CD14-positive monocyte (primary cell): Measurements from ENCODE around the gene SELPLG. TPM values are rescaled to one million over a fixed set of nuclear protein-coding genes. Genes with fewer than 3 reads are reported as not detected.
A peak's percentile ranks its signal among the peaks of the same experiment; 100 is the strongest.

Experiments
- DNase-seq, 3 donors: peaks; one replicate each; pipeline ENCODE4 v3.0.0-alpha.2; 2011 to 2022
- H2AFZ ChIP-seq: 2 replicates; pipeline ENCODE4 v1.6.0; 2012; ENCODE audit warnings: mild to moderate bottlenecking, low read depth, low read length, inconsistent platforms; ENCODE audit not compliant: insufficient read depth, poor library complexity, severe bottlenecking
- H3K27ac ChIP-seq, 2 donors: 1 replicate in 1 of 2; 2 replicates in 1 of 2; pipeline ENCODE4 v1.5.1; 2012 to 2013; ENCODE audit warnings: low read length in 2 of 2, control low read depth in 1 of 2, inconsistent platforms in 1 of 2, low read depth in 1 of 2, mild to moderate bottlenecking in 1 of 2
- H3K27me3 ChIP-seq, 2 donors: one replicate each; pipeline versions ENCODE4 v1.6.0 to v1.6.1; 2011 to 2013; ENCODE audit warnings: low read length in 2 of 2; ENCODE audit not compliant: control insufficient read depth in 2 of 2, insufficient read depth in 2 of 2
- H3K36me3 ChIP-seq, 2 donors: replicated peaks in 1 of 2; 1 replicate in 1 of 2; 2 replicates in 1 of 2; pipeline versions ENCODE4 v1.5.1 to v1.6.1; 2012 to 2013; ENCODE audit warnings: low read length in 2 of 2, control low read depth in 1 of 2, inconsistent platforms in 1 of 2, mild to moderate bottlenecking in 1 of 2; ENCODE audit not compliant: insufficient read depth in 2 of 2, control insufficient read depth in 1 of 2
- H3K4me1 ChIP-seq, 2 donors: 1 replicate in 1 of 2; 2 replicates in 1 of 2; pipeline versions ENCODE4 v1.5.1 to v1.6.1; 2012 to 2013; ENCODE audit warnings: low read length in 2 of 2, control low read depth in 1 of 2, inconsistent platforms in 1 of 2, mild to moderate bottlenecking in 1 of 2, moderate library complexity in 1 of 2; ENCODE audit not compliant: insufficient read depth in 2 of 2, control insufficient read depth in 1 of 2
- H3K4me2 ChIP-seq: replicated peaks from 2 replicates; pipeline ENCODE3; 2012; ENCODE audit warnings: low read length, moderate library complexity, mild to moderate bottlenecking; ENCODE audit not compliant: poor library complexity, severe bottlenecking; ENCODE audit errors: extremely low read depth
- H3K4me3 ChIP-seq, 3 experiments: fragments of 200-600 bp in 1 of 3; sonication (generic) in 1 of 3; replicated peaks in 1 of 3; 1 replicate in 2 of 3; 2 replicates in 1 of 3; pipeline ENCODE4 v1.5.1; 2011 to 2013; ENCODE audit warnings: low read length in 3 of 3, mild to moderate bottlenecking in 3 of 3, control low read depth in 2 of 3, low read depth in 2 of 3, inconsistent platforms in 1 of 3, moderate library complexity in 1 of 3
- H3K79me2 ChIP-seq: 2 replicates; pipeline ENCODE4 v1.6.0; 2012; ENCODE audit warnings: mild to moderate bottlenecking, control low read depth, inconsistent platforms, low read length, moderate library complexity; ENCODE audit not compliant: insufficient read depth
- H3K9ac ChIP-seq: 2 replicates; pipeline ENCODE4 v1.6.0; 2017; ENCODE audit warnings: low read length, mild to moderate bottlenecking; ENCODE audit not compliant: insufficient read depth, poor library complexity, severe bottlenecking
- H3K9me3 ChIP-seq, 2 donors: replicated peaks in 1 of 2; 1 replicate in 1 of 2; 2 replicates in 1 of 2; pipeline versions ENCODE4 v1.5.1 to v1.6.1; 2012 to 2013; ENCODE audit warnings: low read length in 2 of 2, control low read depth in 1 of 2; ENCODE audit not compliant: control insufficient read depth in 1 of 2, insufficient read depth in 1 of 2
- H4K20me1 ChIP-seq: 2 replicates; pipeline ENCODE4 v1.6.0; 2012; ENCODE audit warnings: mild to moderate bottlenecking, low read length, control low read depth, moderate library complexity; ENCODE audit not compliant: insufficient read depth
- H3K27ac Mint-ChIP-seq, 7 donors: one replicate each; pipeline ENCODE4 v1.8.0; 2020; ENCODE audit warnings: mild to moderate bottlenecking in 7 of 7, mixed read lengths in 7 of 7, moderate library complexity in 6 of 7, inconsistent platforms in 2 of 7
- H3K27me3 Mint-ChIP-seq, 3 donors: one replicate each; pipeline ENCODE4 v1.8.0; 2021 to 2022; ENCODE audit warnings: low read depth in 3 of 3, mild to moderate bottlenecking in 3 of 3, mixed read lengths in 3 of 3, moderate library complexity in 3 of 3, inconsistent platforms in 1 of 3
- H3K36me3 Mint-ChIP-seq, 2 donors: one replicate each; pipeline ENCODE4 v1.8.0; 2020; ENCODE audit warnings: mixed read lengths in 2 of 2, inconsistent platforms in 1 of 2, mild to moderate bottlenecking in 1 of 2
- H3K4me1 Mint-ChIP-seq: one replicate; pipeline ENCODE4 v1.8.0; 2020; ENCODE audit warnings: mild to moderate bottlenecking, mixed read lengths
- H3K4me3 Mint-ChIP-seq, 2 donors: one replicate each; pipeline ENCODE4 v1.8.0; 2020; ENCODE audit warnings: mild to moderate bottlenecking in 2 of 2, mixed read lengths in 2 of 2, moderate library complexity in 1 of 2
- H3K9me3 Mint-ChIP-seq, 7 donors: one replicate each; pipeline ENCODE4 v1.8.0; 2020 to 2022; ENCODE audit warnings: mixed read lengths in 7 of 7, mild to moderate bottlenecking in 6 of 7, moderate library complexity in 6 of 7, inconsistent platforms in 2 of 7
- WGBS: methylation state at CpG from one replicate; pipeline ENCODE4 v1.1.5; 2013; ENCODE audit warnings: missing lambda C conversion rate; ENCODE audit not compliant: insufficient coverage; 5-methylcytosine and 5-hydroxymethylcytosine counted together
- intact Hi-C, 2 donors: fragments of 100-400 bp; cut with micrococcal nuclease; formaldehyde crosslinking; loops; one replicate each; pipeline versions ENCODE4 v1.15.0 to v1.15.1; 2023
- polyA plus RNA-seq, 3 donors: library from polyadenylated mRNA; depleted of rRNA in 1 of 3; unstranded in 2 of 3; stranded (reverse) in 1 of 3; fragments of 300-500 nt in 2 of 3; fragments of >200 nt in 1 of 3; fragmentation: Illumina TruSeq in 2 of 3; gene quantifications; 1 replicate in 2 of 3; 2 replicates in 1 of 3; pipeline ENCODE4 v1.2.3, GENCODE V29; 2012 to 2021
- TF ChIP-seq, protein P1 (sequence below): fragments of 200-600 bp; IDR thresholded peaks from one replicate; pipeline ENCODE4 v1.8.0; 2022; ENCODE audit warnings: antibody characterized with exemption, mild to moderate bottlenecking

The SELPLG gene
- polyA plus RNA-seq, 3 donors = 193 to 349 (median 247) TPM

DNA sequence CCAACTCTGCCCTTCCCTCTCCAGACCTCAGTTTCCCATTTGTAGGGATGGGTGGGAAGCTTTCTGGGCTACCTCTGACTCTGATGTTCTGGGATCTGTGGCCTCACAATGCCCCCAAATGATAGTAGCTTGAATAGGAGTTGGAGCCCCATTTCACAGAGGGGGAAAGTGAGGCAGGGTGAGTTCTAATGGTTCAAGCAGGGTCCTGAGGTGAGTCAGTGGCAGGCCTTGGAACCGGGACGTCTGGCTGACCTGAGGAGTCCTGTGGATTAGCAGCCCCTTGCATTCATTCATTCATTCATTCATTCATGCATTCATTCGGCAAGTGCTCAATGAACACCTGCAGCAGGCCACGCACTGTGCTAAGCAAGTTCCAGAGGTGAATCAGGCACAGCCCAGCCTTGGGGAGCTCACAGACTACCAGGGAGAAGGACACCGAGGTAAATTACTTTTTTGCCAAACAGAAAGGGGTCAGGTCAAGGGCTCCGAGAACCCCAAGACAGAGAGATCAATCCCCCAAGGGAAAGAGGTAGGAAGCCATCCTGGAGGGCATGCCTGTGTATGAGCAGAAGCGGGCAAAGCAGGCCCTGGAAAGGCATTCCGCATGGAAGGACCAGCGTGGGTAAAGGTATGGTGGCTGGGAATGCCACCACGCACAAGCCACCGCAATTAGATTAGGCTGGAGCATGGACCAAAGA is 35.0 kb downstream of the SELPLG start:
- intact Hi-C loops = no loop called here
- H3K27ac Mint-ChIP-seq = peak overlapping the region in 2 of 7 donors; percentile 9 to 28

DNA sequence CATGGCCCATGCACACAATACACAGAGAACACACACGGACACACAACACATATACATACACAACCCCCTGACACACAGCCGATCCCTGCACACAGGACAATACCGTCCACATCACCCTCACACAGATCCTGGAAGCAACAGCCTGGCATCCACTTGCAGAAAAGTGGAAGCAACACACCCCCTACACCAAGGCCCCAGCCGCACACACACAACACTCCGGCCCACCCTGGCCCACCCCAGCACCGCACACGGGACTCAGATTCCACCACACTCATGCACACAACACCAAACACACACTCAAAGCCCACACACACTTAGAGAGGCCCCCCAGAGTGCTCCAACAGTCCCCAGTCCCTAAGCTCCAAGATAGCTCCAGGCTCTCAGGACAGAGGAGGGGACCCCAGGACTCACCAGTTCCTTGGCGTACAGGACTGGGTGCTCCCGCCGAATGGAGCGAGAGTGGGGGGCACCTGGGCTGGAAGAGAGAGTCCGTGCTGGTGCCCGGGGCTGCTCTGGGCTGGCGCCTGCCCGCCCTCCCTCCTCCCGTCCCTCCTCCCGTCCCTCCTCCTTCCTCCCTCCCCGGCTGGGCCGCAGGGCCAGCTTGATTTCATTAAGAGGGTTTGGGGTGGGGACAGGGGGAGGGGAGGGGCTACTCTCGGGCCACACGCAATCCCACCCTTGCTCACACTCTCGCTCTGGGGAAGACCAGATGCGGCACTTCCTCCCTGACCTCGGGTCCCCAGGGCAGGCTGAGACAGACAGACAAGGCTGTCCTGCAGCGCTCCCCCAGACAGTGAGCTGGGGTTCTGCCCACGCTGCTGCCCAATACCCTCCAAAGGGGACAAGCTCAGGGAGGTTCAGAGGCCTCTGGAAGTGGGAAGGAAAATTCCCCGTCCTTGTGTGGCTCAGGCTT is 35.9 kb downstream of the SELPLG start, which contains the start of gene TMEM119:
Gene TMEM119 (minus strand): TSS at position 526 of the 913 bp plus-strand sequence. CDS start 5,701 bp downstream, outside the sequence.
- Histone ChIP-seq H2AFZ (no peak within 1 kb of the TSS), H4K20me1 (no peaks in the 10 kb centered on the region), H3K79me2 (no peaks in the 10 kb centered on the region), H3K4me2 (no peak within 1 kb of the TSS), H3K9me3 (no peaks in the 10 kb centered on the region), H3K27me3 (no peaks in the 10 kb centered on the region), H3K9ac (peak within 1 kb of the TSS; percentile 8), H3K27ac (no peak within 1 kb of the TSS), H3K4me3 (no peak within 1 kb of the TSS), H3K4me1 (no peaks in the 10 kb centered on the region), H3K36me3 (no peaks in the 10 kb centered on the region)
- no peak within 1 kb of the TSS for H3K4me3 Mint-ChIP-seq
- H3K4me1 Mint-ChIP-seq = peaks cover 6% of the 10 kb centered on the region
- H3K36me3 Mint-ChIP-seq = no peaks in the 10 kb centered on the region
- 62% methylated on average over 10 of the region's 27 CpGs for WGBS
- H3K27ac Mint-ChIP-seq = peak within 1 kb of the TSS in 2 of 7 donors; percentile 9 to 28
- intact Hi-C loops = no loop called here
- H3K9me3 Mint-ChIP-seq = peaks cover 0 to 1% (median 0%) of the 10 kb centered on the region in 7 donors
- peaks cover 1 to 2% (median 2%) of the 10 kb centered on the region in 3 donors for H3K27me3 Mint-ChIP-seq
- TF ChIP-seq, protein P1, sequence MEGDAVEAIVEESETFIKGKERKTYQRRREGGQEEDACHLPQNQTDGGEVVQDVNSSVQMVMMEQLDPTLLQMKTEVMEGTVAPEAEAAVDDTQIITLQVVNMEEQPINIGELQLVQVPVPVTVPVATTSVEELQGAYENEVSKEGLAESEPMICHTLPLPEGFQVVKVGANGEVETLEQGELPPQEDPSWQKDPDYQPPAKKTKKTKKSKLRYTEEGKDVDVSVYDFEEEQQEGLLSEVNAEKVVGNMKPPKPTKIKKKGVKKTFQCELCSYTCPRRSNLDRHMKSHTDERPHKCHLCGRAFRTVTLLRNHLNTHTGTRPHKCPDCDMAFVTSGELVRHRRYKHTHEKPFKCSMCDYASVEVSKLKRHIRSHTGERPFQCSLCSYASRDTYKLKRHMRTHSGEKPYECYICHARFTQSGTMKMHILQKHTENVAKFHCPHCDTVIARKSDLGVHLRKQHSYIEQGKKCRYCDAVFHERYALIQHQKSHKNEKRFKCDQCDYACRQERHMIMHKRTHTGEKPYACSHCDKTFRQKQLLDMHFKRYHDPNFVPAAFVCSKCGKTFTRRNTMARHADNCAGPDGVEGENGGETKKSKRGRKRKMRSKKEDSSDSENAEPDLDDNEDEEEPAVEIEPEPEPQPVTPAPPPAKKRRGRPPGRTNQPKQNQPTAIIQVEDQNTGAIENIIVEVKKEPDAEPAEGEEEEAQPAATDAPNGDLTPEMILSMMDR = no peak
- DNase-seq = no peak

More for the DNA sequence above, 35.0 kb downstream of the SELPLG start:
- Histone ChIP-seq H3K36me3 (no peaks in the 10 kb centered on the region), H3K4me3 (no peak overlapping the region), H4K20me1 (no peaks in the 10 kb centered on the region), H3K9me3 (no peaks in the 10 kb centered on the region), H3K4me2 (no peak overlapping the region), H2AFZ (no peak overlapping the region), H3K79me2 (no peaks in the 10 kb centered on the region), H3K27ac (no peak overlapping the region), H3K4me1 (no peaks in the 10 kb centered on the region), H3K27me3 (no peaks in the 10 kb centered on the region), H3K9ac (no peak overlapping the region)
- TF ChIP-seq, protein P1 = no peak
- peaks cover 0 to 1% (median 0%) of the 10 kb centered on the region in 7 donors for H3K9me3 Mint-ChIP-seq
- H3K27me3 Mint-ChIP-seq = peaks cover 1 to 2% (median 2%) of the 10 kb centered on the region in 3 donors
- no peaks in the 10 kb centered on the region for H3K36me3 Mint-ChIP-seq
- H3K4me3 Mint-ChIP-seq = no peak overlapping the region
- 95% methylated on average over 8 of the region's 11 CpGs for whole genome bisulfite sequencing
- no peak for DNase-seq
- peaks cover 6% of the 10 kb centered on the region for H3K4me1 Mint-ChIP-seq
